ENCODE results near the gene PTPN21.
A peak's percentile ranks its signal among the peaks of the same experiment; 100 is the strongest.

The PTPN21 gene

DNA sequence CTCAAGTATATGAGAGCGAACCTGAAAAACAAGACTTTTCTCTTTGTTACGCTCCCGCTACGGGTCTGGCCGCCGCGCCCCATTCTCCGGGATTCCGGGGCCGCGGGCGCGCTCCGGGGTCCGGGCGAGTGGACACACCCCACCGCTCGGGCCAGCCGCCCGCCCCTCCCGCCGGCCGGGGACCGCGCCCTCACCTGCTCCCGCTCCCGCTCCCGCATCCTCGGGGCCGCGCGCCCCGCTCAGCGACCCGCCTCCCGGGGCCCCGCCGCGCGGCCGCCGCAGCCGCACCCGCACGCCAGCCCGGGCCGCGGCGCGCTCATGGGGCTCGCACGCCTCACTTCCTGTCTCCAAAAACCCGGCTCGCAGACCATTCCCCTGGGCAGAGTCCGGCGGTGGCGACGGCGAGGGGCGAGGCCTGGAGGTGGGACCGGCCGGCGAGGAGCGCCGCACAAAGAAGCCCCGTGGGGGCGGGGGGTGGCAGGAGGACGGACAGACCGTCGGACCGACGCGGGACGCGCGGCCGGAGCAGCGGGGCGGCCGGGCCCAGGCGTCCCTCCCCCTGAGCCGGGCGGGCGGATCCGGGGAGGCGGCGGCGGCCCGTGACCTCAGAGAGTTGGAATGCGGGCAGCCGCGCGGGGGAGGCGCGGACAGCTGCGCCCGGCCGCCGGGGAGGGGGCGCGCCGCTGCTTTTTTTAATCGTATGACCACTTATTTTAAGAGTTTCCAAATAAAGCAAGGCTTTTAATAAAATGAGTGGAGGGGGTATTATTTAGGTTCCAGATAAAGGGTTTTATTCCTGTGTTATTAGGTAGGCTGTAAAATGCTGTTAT, at the start of gene PTPN21:
Gene PTPN21, minus strand, starts transcription at position 551 of the 830 bp plus-strand sequence. CDS start 4,590 bp downstream, outside the sequence.
- peak; percentile 56 for DNase-seq

DNA sequence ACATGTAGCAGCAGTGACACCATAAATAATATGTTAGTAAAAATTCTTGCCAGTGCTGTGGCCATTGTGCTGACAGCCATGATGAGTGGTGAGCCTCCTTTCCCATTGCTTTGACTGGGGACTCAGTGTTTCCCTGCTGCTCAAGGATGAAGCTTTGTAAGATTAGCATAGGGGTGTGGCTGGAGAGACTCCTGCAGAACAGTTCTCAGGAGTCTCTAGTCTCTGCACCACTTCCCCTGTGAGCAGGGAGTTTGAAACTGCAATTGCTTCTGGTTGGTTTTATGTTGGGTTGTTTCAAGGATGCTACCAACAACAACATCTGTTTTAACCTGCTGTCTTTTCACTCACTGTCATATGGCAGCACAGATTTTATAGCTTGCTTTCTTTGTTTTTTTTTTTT, 49.4 kb upstream of the PTPN21 start:
- DNase-seq, result peak; percentile 98

DNA sequence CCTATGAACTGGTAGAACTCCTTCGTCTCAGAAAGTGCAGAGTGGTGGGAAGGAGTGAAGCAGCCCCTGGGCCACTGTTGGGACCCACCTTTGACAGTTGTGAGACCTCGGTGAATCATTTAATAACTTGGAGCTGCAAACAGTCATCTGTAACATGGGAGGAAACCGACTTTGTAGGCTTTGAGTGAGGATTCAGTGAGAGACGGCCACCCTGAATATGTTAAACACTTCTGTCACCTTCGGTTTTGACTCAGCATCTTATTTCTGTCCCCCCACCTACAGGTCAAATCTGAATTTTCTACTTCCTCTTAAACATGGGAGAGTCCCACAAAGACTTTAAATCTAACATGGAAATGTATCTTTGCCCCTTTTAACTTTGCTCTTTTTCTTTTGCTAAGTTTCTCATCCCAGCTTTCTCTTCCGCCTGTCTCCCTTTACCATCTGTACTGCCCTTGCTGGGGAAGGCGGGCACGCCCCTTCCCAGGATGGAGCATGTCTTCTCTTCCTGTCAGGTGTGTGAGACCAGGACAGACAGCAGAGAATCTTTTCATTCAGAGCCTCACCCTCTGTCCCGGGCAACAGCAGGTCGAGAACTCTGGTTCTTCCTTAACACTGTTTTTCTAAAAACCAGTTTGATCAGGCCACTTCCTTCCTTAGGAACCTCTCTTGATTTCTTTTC, 45.1 kb upstream of the PTPN21 start:
- DNase-seq, result no peak

DNA sequence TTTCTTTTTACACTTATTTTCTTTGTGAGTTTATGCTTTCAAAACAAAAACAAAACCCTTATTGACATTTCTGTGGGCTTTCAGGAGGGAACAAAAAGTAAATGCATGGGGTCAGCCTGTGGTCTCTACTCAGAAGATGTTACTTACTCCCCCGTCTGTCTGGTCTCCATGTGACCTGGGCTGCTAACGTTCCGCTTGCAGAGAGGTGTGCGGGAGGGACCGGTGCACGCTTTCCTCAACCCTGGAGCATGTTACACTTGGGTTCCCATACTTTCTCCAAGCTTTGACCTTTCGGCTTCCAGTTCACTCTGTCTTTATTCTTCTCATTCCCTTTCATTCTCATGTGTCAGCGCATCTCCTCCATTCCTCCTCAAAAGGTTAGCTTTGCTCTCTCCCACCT, 44.5 kb upstream of the PTPN21 start:
- DNase-seq, result no peak

DNA sequence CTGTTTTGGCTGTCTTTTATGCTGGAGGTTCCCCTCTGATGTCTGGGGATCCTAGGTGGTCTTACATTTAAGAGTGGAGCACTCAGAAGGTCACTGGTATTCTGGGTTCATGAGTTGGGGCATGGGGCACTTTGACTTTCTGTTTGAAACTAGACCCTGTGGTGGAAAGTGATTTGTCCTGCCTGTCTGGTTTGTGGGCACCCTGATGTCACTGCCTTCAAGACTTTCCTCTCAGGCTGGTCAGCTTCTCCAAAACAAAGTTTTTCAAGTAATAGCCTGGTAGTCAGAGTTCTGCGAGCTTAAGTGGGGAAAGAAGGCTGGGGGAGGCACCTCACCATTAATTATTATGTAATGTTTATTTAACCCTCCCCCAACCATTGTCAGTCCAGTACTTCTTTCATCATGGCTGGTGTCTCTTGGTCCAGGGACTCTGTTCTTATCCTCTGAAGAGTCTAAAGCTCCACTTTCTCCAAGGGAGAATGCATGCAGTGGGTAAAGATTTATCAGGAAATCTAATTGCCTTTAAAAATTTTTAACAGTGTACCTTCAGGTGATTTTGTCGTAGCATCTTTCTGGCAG, 43.4 kb upstream of the PTPN21 start:
- no peak for DNase-seq

DNA sequence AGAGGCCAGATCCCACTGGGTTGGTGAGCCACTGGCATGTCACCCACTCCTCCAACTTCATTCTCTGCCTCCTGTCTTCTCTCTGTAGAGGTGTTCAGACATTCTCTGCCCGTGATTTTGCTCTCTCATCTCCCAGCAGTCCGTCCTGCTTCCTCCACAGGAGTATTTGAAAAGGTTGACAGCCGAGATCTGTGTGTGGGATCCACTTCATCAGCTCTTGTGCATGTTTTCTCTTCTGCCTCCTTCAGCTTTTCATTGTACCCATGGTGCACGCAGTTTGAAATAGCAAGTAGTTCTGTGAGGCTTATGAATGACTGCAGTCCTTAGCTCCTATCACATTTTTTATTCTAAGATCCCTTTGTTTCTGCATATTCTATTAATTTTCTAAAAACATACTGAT, 42.8 kb upstream of the PTPN21 start:
- no peak for DNase-seq

DNA sequence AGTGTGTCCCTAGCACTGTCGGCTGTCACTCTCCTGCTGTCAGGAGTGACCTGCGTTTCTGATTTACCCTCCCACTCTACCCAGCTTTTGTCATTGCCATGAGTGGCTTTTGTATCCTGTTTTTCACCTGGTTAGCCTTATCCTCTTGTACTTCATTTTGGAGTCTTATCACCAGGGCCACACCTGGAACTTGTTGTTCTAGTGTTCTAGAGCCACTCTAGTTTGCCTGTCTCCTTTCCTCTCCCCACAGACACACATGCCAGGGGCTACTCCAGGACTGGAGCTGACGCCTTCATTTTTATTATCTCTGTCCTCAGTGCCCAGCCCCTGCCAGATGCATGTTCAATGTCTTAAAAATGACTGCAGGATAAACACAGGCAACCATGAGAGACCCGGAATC, 42.2 kb upstream of the PTPN21 start:
- no peak for DNase-seq

DNA sequence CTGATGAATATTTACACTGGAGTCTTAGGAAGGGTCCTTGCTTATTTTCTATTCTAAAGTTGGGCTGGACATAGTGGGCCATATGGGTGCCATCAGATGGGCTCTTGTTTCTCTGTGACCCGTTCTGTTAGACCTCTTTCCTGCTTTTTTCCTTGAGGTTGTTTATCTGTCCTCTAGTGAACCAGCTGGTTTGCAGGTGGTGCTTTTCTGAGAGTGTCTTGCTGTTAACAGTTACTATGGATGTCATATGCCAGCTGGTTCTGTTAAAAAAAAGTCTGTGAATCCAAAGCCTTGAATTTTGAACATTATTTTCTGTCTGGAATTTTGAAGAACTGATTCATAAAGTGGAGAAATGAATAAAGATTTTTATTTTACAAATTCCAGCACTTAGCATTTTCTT, 37.2 kb upstream of the PTPN21 start:
- DNase-seq, result peak; percentile 84

DNA sequence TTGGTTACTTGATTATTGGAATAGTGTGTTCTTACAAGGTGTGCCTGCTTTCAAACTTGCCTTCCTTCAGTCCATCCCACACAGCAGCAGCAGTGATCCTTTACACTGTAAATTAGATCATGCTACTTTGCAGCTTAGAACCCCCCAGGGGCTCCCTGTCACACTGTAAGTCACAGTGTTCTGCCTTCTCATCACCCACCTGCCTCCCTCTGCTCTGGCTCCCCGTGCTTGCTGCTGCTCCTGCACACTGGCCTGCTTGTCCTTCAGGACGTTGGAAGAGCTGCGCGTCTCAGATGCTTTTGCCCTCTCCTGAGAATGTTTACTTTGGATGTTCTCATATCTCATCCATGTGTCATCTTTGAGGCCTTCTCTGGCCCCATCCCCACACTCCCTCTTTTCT, 35.4 kb upstream of the PTPN21 start:
- DNase-seq, result no peak

DNA sequence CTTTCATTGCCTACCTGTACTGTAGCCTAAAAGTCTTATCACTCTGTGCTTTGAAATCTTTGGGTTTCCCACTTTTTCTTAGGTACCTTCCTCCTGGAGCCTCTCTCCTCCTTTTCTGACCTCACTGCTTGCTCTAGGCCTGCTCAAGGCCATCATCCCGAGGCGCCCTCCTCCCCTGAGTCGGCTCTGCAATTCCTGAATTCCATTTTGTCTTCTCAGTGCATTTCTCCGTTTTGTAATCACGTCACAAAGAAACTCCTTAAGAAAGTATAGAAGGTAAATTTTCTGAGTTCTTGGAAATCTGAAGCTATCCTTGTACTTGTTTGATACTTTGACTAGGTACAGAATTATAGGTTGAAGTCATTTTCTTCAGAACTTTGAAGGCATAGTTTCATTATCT, 33.3 kb upstream of the PTPN21 start:
- no peak for DNase-seq

DNA sequence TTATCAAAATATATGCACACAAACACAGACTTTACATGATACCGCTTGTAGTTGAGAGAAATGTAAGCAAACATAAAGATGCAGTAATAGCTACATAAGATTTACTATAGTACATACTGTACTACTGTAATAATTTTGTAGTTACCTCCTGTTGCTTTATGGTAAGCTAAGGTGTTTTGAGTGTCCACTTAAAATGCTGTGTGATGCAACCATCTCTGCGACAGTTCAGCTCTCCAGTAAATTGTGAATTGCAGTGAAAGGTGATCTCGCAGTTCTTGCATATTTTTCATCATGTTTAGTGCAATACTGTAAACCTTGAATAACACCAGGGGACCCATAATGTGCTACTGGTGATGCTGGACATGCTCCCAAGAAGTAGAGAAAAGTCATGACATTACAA, 29.6 kb upstream of the PTPN21 start:
- no peak for DNase-seq

DNA sequence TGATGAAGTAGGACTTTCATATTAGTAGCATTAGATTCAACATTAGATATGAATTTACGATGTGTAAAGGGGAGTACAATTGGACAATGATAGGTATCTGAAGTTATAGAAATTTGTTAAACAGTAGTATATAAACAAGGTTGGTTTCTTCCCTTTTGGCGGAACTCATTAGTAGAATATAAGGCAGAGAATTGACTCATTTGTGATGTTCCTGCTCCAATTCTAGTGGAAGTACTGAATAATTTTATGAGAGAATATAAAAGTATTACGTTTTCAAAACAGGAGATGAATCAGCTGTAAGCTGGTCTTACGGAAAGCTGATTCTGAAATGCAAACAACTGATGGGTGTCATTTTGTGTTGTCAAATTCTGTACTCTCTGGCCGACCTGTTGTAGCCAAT, 21.4 kb upstream of the PTPN21 start:
- no peak for DNase-seq

DNA sequence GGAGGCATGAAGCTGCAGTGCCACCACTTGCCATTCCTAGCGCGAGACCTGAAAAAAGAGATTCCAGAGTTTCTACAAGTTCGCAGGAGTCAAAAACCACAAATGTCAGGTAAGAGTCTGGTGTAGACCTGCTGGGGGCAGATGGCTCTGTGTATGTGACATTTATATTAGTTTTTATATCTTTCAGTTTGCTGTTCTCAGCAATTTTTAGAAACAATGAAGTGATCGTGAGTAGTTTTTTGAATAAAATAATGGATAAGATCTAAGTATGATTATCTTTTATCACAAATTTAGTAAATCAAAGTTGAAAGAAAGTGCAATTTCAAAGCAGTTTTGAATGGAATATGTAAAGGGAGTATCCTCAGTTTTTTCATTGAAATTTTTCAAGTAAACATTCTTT, 17.3 kb upstream of the PTPN21 start:
- no peak for DNase-seq

DNA sequence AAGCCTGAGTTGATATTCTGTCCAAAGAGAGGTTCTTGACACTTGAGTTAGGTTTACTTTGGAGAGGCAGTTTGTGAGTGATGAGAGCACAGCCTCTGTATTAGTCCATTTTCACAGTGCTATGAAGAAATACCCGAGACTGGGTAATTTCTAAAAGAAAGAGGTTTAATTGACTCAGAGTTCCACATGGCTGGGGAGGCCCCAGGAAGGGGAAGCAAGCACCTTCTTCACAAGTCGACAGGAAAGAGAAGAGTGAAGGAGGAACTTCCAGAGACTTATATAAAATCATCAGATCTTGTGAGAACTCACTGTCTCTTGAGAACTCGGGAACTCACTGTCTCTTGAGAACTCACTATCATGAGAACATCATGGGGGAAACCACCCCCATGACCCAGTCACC, 13.4 kb upstream of the PTPN21 start:
- DNase-seq, result no peak

DNA sequence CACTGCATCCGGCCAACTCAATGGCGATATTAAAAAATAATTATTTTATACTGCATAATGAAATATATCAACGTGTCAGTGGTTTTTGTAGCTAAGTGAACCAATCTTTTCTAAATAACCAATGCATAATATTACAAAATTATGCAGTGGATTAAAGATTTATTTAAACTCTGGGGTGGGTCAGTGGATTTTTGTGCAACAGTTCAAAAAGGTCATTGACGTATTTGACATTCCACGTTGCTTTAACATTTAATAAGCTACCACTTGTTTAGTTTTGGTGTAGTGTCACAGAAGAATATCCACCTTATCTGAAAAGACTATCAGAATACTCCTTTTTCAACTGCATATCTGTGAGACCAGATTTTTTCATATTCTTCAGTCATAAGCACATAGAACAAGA, 10.6 kb upstream of the PTPN21 start:
- no peak for DNase-seq

DNA sequence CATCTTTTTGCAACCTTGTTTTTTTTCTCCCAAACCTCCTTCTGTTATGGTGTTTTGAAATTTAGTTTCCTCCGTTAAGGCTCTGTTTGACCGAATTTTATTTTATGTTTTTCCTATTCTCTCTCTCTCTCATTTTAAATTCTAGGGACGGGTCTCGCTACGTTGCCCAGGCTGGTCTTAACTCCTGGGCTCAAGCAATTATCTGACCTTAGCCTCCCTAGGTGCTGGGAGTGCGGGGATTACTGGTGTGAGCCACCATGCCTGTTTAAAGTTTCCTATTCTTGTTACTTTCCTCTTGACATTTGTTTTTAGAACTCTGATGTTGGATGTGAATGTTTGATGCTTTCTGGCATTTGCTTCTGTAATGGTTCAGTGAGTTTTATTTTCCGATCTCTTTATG, 9.0 kb upstream of the PTPN21 start:
- DNase-seq, result no peak

DNA sequence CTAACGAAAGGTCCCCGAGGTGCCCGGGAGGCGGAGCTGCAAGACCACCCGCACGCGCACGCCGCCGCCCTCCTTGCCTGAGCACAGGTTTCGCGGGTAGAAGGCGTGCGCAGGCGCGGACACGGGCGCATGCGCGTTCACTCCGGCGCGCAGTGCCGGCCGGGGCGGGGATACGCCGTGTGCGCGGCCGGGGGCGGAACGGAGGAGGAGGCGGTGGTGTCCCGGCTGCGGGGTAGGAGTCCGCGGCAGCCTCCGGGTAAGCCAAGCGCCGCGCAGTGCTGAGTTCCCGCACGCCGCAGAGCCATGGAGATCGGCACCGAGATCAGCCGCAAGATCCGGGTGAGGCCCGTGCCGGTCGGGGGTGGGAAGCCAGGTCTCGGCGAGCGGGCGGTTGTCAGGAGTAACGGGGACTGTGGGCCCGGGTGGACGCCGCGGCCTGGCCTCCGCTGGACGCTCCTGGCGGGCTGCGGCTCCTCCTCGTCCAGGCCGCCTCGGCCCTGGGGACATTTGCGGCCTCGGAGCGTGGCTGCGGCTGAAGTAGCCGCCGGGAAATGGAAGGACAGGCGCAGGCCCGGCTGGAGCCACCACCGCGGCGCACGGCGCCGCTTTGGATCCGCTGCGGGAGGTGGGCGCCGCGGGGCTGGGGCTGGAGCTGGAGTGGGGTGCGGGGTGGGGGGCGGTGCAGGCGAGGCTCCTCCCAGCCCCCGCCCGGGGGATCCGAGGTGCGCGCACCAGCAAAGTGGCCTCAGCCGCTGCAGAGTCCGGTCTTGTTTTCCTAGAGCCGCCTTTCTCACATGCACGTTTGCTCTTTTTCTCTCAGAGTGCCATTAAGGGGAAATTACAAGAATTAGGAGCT, 8.3 kb upstream of the PTPN21 start, which contains the start of gene ZC3H14:
Gene ZC3H14, plus strand, starts transcription at position 207 of the 856 bp plus-strand sequence. Its CDS starts 97 bp downstream, at position 304.
- peak; percentile 94 for DNase-seq

DNA sequence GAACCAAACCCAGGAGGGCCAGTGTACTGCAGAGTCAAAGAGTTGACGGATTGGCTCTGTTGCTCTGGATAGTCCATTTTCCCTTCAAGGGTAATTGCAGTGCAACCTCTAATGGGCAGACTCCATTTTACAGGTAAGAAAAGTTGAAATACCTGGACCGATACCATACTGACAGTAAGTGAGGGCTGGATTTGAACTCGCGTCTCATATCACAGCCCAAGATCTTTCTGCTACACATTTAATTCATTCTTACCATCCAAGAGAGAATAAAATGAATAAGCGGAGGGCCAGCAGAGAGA, 7.7 kb upstream of the PTPN21 start:
- no peak for DNase-seq

DNA sequence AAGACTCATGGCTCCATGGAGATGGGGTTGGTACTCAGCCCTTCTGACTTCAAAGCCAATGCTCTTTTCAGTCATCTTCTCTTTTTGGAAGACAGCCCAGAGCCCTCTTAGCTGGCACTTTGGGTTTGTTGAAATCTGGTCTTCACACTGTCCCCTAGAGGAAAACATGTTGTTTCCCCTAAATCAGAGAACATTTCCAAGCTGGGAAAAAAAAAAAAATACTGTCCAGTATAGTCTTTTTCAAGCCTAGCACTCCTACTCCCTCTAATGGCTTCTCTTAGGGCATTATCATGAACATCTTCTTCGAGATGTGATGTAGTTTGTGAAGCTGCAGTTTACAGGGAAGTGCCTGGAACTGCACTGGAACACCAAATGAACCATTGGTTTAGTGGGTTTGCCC, 5.0 kb upstream of the PTPN21 start:
- DNase-seq, result peak; percentile 53

DNA sequence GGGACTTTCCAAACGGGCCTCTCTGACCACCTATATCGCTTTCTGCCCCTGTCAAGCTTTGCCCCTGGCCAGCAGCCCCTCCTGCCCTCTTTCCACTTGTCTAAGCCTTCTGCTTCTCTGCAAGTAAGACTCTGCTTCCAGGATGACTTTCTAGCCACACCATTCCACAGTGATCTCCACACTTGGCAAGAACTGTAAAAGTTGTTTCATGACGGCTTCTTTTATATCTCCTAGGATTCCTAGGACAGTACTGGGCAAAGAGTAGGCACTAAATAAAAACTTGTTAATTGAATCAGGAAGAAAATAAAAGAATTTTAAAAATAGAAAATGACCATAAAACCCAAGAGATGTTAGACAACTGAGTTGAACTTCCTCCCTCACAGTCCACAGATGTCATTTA, 1.8 kb upstream of the PTPN21 start:
- DNase-seq, result no peak

DNA sequence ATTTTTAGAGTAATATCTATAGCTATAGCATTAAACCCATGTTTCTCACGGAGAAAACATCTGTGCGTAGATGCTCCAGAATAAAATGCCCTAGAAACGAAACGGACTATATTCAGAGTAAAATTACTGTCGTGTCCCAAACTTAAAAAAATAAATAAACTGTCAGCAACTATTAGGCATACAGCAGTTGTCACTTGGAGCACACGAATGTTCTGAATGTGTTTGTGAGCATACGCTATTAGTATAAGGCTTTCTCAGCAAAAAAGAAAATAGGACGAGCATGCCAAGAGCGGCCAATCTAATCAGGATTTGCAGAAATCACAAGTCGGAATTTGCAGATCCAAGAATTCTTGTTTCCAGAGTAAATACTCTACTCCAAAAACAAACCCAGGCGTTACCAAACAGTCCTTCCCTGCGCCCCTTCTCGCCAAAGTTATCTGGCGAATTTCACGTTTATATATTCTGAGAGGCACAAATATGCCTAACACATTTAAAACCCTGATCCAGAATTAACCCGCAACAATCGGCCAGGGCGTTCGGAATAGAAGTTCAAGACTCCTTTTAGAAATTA, 836 bp downstream of the PTPN21 start:
- peak; percentile 53 for DNase-seq

DNA sequence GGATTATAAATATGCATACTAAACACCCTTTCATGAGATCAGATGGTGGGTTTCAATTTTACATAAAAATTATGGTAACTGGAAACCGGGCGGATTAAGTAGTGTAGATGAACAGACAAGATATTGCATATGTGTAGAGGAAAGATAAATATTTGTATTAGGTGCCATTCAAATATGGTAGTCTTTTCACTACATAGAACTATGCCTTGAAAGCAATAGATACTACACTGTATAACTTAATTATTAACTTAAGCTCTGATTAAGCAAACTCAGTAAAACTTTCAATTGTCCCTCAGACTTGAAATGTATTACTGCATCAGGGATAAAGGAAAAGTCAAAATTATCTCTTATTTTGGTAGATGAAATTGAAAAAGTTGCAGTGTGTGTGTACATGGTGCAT, 1.9 kb downstream of the PTPN21 start:
- no peak for DNase-seq

DNA sequence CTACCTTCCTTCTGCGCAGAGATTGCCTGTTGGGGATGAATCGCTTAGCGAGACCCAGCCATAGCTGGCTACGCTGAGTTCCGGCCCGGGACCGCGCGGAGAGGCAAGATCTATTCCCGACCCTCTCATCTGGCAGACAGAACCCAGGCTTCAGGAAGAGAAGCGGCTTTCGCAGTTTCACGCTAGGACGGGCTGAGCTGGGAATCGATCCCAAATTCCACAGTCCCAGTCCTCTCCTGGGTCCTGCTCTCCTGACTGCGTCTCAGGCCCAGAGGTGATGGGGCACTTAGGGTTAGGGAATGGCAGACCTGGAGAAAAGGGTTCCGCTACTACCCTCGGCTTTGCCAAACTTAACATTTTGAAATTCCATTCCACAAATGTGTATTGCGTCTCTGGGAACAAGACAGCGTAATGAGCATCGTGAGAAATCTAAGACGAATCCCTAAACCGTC, 2.8 kb downstream of the PTPN21 start:
- no peak for DNase-seq

All from NCI-H1694 treated with DMSO at 0.1 percent for 48 hours (cell line).